Measurements from ENCODE around the gene RIBC1. TPM values are rescaled to one million over a fixed set of nuclear protein-coding genes. Genes with fewer than 3 reads are reported as not detected.
A peak's percentile ranks its signal among the peaks of the same experiment; 100 is the strongest.

The RIBC1 gene
- total and polyA plus RNA-seq, 9 of the 15 experiments (the other 6 are each of a cell fraction or from before 2014, with no cell fraction given): 0.07 to 0.51 (median 0.44) TPM

DNA sequence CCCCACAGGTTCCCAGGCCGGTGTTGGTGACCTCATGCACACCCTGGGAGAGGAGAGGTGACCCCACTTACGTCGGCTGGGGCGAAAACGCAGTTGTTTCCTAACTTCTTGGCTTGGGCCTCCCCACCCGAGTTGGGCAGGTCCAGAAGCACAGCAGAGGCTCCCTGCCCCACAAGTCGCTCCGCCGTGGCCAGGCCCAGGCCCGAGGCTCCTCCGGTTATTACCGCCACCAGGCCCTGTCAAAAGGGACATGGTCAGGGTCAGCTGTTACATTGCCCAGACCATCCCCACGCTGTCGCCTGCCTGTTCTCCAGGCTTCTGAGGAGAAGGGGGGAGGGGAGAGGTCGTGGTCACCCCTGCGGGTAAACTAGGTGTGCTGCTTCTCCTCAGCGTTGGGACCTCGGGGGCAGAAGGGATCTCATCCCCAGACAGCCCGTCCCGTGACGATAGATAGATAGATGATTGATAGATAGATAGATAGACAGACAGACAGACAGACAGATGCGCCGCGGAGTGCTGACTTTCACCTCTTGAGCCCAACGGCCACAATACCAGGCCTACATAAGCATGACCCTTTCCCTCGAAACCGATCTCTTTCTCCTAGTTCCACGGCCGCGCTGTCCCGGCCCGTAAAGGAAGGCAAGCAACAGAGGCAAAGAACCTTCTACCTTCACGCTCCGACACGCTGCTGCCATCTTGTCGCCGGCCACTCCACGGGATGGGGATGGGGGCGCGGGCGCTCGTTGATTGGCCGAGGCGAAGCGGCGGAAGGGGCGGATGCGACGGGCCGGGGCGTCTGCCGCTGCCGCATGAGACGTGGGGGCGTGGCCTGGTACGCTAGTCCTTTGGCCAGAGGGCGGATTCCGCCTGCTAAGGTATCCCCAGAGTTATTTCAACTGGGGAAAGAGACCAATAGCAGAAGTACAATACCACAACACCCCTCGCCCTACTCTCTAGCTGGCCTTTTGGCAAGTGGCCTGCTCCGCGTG, 11.3 kb downstream of the RIBC1 start, which contains the start of gene HSD17B10 (continued):
- TF ChIP-seq, protein P1, sequence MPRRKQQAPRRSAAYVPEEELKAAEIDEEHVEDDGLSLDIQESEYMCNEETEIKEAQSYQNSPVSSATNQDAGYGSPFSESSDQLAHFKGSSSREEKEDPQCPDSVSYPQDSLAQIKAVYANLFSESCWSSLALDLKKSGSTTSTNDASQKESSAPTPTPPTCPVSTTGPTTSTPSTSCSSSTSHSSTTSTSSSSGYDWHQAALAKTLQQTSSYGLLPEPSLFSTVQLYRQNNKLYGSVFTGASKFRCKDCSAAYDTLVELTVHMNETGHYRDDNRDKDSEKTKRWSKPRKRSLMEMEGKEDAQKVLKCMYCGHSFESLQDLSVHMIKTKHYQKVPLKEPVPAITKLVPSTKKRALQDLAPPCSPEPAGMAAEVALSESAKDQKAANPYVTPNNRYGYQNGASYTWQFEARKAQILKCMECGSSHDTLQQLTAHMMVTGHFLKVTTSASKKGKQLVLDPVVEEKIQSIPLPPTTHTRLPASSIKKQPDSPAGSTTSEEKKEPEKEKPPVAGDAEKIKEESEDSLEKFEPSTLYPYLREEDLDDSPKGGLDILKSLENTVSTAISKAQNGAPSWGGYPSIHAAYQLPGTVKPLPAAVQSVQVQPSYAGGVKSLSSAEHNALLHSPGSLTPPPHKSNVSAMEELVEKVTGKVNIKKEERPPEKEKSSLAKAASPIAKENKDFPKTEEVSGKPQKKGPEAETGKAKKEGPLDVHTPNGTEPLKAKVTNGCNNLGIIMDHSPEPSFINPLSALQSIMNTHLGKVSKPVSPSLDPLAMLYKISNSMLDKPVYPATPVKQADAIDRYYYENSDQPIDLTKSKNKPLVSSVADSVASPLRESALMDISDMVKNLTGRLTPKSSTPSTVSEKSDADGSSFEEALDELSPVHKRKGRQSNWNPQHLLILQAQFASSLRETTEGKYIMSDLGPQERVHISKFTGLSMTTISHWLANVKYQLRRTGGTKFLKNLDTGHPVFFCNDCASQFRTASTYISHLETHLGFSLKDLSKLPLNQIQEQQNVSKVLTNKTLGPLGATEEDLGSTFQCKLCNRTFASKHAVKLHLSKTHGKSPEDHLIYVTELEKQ (CRISPR knock-in tag; IDR thresholded peaks at IDR 0.05): no peak
- no peak for TF ChIP-seq U2AF1 (optimal IDR thresholded peaks at IDR 0.05; ENCODE audit: low read depth, low read length)
- TF ChIP-seq ZNF133 (CRISPR knock-in tag; IDR thresholded peaks at IDR 0.05): no peak
- TF ChIP-seq BRCA1 (IDR thresholded peaks at IDR 0.05): no peak
- no peak for TF ChIP-seq BRCA1 (CRISPR knock-in tag; IDR thresholded peaks at IDR 0.05)
- no peak for TF ChIP-seq NELFE (IDR thresholded peaks at IDR 0.05; ENCODE audit: insufficient read depth, insufficient read length)
- TF ChIP-seq ATF7 (IDR thresholded peaks at IDR 0.05): 0 out of 2 replicates have a peak, but pooled peaks have one; percentile 21
- no peak for TF ChIP-seq HDAC6 (IDR thresholded peaks at IDR 0.05; ENCODE audit: low read depth, low read length)
- TF ChIP-seq ZNF778 (CRISPR knock-in tag; IDR thresholded peaks at IDR 0.05): no peak
- TF ChIP-seq, protein P2, sequence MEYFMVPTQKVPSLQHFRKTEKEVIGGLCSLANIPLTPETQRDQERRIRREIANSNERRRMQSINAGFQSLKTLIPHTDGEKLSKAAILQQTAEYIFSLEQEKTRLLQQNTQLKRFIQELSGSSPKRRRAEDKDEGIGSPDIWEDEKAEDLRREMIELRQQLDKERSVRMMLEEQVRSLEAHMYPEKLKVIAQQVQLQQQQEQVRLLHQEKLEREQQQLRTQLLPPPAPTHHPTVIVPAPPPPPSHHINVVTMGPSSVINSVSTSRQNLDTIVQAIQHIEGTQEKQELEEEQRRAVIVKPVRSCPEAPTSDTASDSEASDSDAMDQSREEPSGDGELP (CRISPR knock-in tag; IDR thresholded peaks at IDR 0.05; ENCODE audit: borderline replicate concordance): peak; percentile 45; the same call in 1 of the 2 replicates
- 0 out of 4 replicates have a peak, but pooled peaks of 1 of the 2 experiments have one; percentile 44 for TF ChIP-seq SIN3A (IDR thresholded peaks at IDR 0.05; ENCODE audit: borderline replicate concordance in 2 of 2, control insufficient read depth in 1 of 2, low read depth in 2 of 2, low read length in 2 of 2)
- TF ChIP-seq, protein P3, sequence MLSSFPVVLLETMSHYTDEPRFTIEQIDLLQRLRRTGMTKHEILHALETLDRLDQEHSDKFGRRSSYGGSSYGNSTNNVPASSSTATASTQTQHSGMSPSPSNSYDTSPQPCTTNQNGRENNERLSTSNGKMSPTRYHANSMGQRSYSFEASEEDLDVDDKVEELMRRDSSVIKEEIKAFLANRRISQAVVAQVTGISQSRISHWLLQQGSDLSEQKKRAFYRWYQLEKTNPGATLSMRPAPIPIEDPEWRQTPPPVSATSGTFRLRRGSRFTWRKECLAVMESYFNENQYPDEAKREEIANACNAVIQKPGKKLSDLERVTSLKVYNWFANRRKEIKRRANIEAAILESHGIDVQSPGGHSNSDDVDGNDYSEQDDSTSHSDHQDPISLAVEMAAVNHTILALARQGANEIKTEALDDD (IDR thresholded peaks at IDR 0.05): no peak
- TF ChIP-seq, protein P4, sequence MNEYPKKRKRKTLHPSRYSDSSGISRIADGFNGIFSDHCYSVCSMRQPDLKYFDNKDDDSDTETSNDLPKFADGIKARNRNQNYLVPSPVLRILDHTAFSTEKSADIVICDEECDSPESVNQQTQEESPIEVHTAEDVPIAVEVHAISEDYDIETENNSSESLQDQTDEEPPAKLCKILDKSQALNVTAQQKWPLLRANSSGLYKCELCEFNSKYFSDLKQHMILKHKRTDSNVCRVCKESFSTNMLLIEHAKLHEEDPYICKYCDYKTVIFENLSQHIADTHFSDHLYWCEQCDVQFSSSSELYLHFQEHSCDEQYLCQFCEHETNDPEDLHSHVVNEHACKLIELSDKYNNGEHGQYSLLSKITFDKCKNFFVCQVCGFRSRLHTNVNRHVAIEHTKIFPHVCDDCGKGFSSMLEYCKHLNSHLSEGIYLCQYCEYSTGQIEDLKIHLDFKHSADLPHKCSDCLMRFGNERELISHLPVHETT (CRISPR knock-in tag; conservative IDR thresholded peaks at IDR 0.05 in 1 of 2, IDR thresholded peaks at IDR 0.05 in 1 of 2): peak in 1 of 2 experiments; percentile 68; a peak in 2 of 4 replicates
- no peak for TF ChIP-seq POLR2H (tag; IDR thresholded peaks at IDR 0.05; ENCODE audit: low read depth)
- TF ChIP-seq SIX5 (IDR thresholded peaks at IDR 0.05; ENCODE audit: borderline replicate concordance in 1 of 2, insufficient read depth in 1 of 2, low read depth in 1 of 2, low read length in 2 of 2): no peak
- TF ChIP-seq MYC (IDR thresholded peaks at IDR 0.05; ENCODE audit: low read depth, low read length): peak; percentile 24
- TF ChIP-seq MYC (CRISPR knock-in tag; IDR thresholded peaks at IDR 0.05; ENCODE audit: borderline replicate concordance, low read depth): no peak
- TF ChIP-seq MEF2D (tag; conservative IDR thresholded peaks at IDR 0.05; ENCODE audit: low read depth): no peak
